K562 (cell line): Measurements from ENCODE around the gene AGPAT3. TPM values are rescaled to one million over a fixed set of nuclear protein-coding genes. Genes with fewer than 3 reads are reported as not detected.

Source experiments
- ATF3 ChIP-seq, 2 experiments: fragments of 450-650 bp in 1 of 2; sonication (generic) in 1 of 2; formaldehyde crosslinking in 1 of 2; IDR thresholded peaks in 1 of 2; conservative IDR thresholded peaks in 1 of 2; 2 replicates each; pipeline versions ENCODE4 v1.6.1 to v1.8.1; 2016 to 2023; ENCODE audit warnings: mild to moderate bottlenecking in 2 of 2, moderate library complexity in 2 of 2, inconsistent platforms in 1 of 2, missing genetic modification reagents in 1 of 2
- CBX2 ChIP-seq: fragments of 200-600 bp; sonication (generic); IDR thresholded peaks from one replicate; pipeline ENCODE4 v1.6.1; 2012; ENCODE audit warnings: mild to moderate bottlenecking, low read length, inconsistent platforms; ENCODE audit not compliant: insufficient read depth, poor library complexity, severe bottlenecking
- EP300 ChIP-seq: IDR thresholded peaks from 2 replicates; pipeline ENCODE4 v1.6.1; 2012; ENCODE audit warnings: low read length, improper control_type of control experiment
- ERF ChIP-seq: fragments of 450-650 bp; formaldehyde crosslinking; IDR thresholded peaks from 2 replicates; pipeline ENCODE4 v1.4.0; 2020; ENCODE audit warnings: mild to moderate bottlenecking, mixed read lengths
- ETS1 ChIP-seq: conservative IDR thresholded peaks from 2 replicates; pipeline ENCODE4 v1.6.1; 2011; ENCODE audit warnings: low read depth, mild to moderate bottlenecking, low read length; ENCODE audit not compliant: control insufficient read depth
- KDM5B ChIP-seq: fragments of 200-600 bp; sonication (generic); IDR thresholded peaks from 2 replicates; pipeline ENCODE4 v1.6.1; 2012; ENCODE audit warnings: low read depth, mild to moderate bottlenecking, moderate library complexity, low read length, control low read depth, inconsistent platforms; ENCODE audit not compliant: insufficient replicate concordance
- MEF2D ChIP-seq: conservative IDR thresholded peaks from 2 replicates; pipeline ENCODE4 v1.6.1; 2016; ENCODE audit warnings: low read depth, missing genetic modification characterization, missing compliant biosample characterization
- MTF1 ChIP-seq: fragments of 250-450 bp; sonication (Bioruptor Pico); IDR thresholded peaks from 2 replicates; pipeline ENCODE4 v1.9.0; 2021; ENCODE audit warnings: moderate library complexity, mild to moderate bottlenecking, inconsistent platforms, borderline replicate concordance
- NEUROD1 ChIP-seq: fragments of 150-350 bp; IDR thresholded peaks from 2 replicates; pipeline ENCODE4 v1.6.1; 2014; ENCODE audit warnings: borderline replicate concordance, low read length, low read depth; ENCODE audit not compliant: partially characterized antibody
- SIX5 ChIP-seq, 2 experiments: IDR thresholded peaks; 2 replicates each; pipeline ENCODE4 v1.6.1; 2011; ENCODE audit warnings: low read length in 2 of 2, borderline replicate concordance in 1 of 2, low read depth in 1 of 2, mild to moderate bottlenecking in 1 of 2, moderate library complexity in 1 of 2; ENCODE audit not compliant: insufficient read depth in 1 of 2
- TOE1 ChIP-seq, 2 experiments: fragments of 450-650 bp in 1 of 2; sonication (generic) in 1 of 2; formaldehyde crosslinking in 1 of 2; IDR thresholded peaks; 2 replicates each; pipeline versions ENCODE4 v1.7.1 to v1.8.0; 2016 to 2022; ENCODE audit warnings: borderline replicate concordance in 2 of 2, mild to moderate bottlenecking in 2 of 2, antibody characterized with exemption in 1 of 2, inconsistent platforms in 1 of 2, low read depth in 1 of 2, missing genetic modification reagents in 1 of 2, moderate library complexity in 1 of 2
- UBTF ChIP-seq, 2 experiments: IDR thresholded peaks; 2 replicates each; pipeline ENCODE4 v1.6.1; 2012; ENCODE audit warnings: improper control_type of control experiment in 2 of 2, low read depth in 2 of 2, low read length in 2 of 2, borderline replicate concordance in 1 of 2
- USF2 ChIP-seq: sonication (generic); formaldehyde crosslinking; IDR thresholded peaks from 2 replicates; pipeline ENCODE4 v1.5.0; 2020; ENCODE audit warnings: missing genetic modification reagents
- VEZF1 ChIP-seq: fragments of 200-800 bp; sonication (Bioruptor generic); IDR thresholded peaks from 2 replicates; pipeline ENCODE4 v1.6.1; 2017; ENCODE audit warnings: missing genetic modification characterization, missing compliant biosample characterization
- XRCC4 ChIP-seq: IDR thresholded peaks from one replicate; pipeline ENCODE4 v1.6.1; 2011; ENCODE audit not compliant: insufficient read depth, insufficient read length; ENCODE audit errors: extremely low read depth
- polyA plus RNA-seq, 8 experiments: library from polyadenylated mRNA; depleted of rRNA in 4 of 8; stranded (reverse) in 5 of 8; unstranded in 3 of 8; fragments of >200 nt; fragmentation: Nextera tagmentation in 2 of 8; fragmentation: Illumina TruSeq in 1 of 8; extraction: Ambion mirVana in 2 of 8; extraction: Trizol in 1 of 8; gene quantifications; 2 replicates each; pipeline versions ENCODE4 v1.2.1 to v1.2.3, GENCODE V29; 2011 to 2014; ENCODE audit warnings: inconsistent platforms in 1 of 8, missing spikeins in 1 of 8
- total RNA-seq, 7 experiments: library from RNA; depleted of rRNA in 6 of 7; stranded (reverse); fragments of >200 nt in 6 of 7; fragmentation: Illumina TruSeq in 2 of 7; extraction: Trizol in 2 of 7; gene quantifications; 2 replicates each; pipeline versions ENCODE4 v1.2.1 to v1.2.3, GENCODE V29; 2011 to 2021; ENCODE audit warnings: low replicate concordance in 1 of 7

AGPAT3 gene
- total and polyA plus RNA-seq, 9 of the 15 experiments (the other 6 are each of a cell fraction or from before 2014, with no cell fraction given): 1.5 to 88.4 (median 35.7) TPM

GRCh38 chr21:43921979-43922945 lies 57.2 kb downstream of the AGPAT3 start (continued):
- TF ChIP-seq MEF2D (tag) (0 out of 2 replicates have a peak, but pooled peaks have one; percentile 54), XRCC4 (no peak), ATF3 (IDR thresholded peaks at IDR 0.05) (peak; percentile 98), ATF3 (CRISPR knock-in tag; conservative IDR thresholded peaks at IDR 0.05) (peak; percentile 89), TOE1 (IDR thresholded peaks at IDR 0.05; ENCODE audit: borderline replicate concordance) (peak; percentile 79; the same call in 1 of the 2 replicates), TOE1 (CRISPR knock-in tag; IDR thresholded peaks at IDR 0.05; ENCODE audit: borderline replicate concordance, low read depth) (no peak), EP300 (peak; percentile 82), MTF1 (CRISPR knock-in tag) (no peak), ERF (CRISPR knock-in tag) (0 out of 2 replicates have a peak, but pooled peaks have one; percentile 39), CBX2 (no peak), SIX5 (IDR thresholded peaks at IDR 0.05; ENCODE audit: borderline replicate concordance in 1 of 2, insufficient read depth in 1 of 2, low read depth in 1 of 2, low read length in 2 of 2) (no peak), USF2 (CRISPR knock-in tag) (peak; percentile 44; the same call in 1 of the 2 replicates), NEUROD1 (peak; percentile 81), KDM5B (no peak), ETS1 (peak; percentile 88), VEZF1 (CRISPR knock-in tag) (peak; percentile 91), UBTF (IDR thresholded peaks at IDR 0.05; ENCODE audit: borderline replicate concordance in 1 of 2, low read depth in 2 of 2, low read length in 2 of 2) (no peak; a peak in 1 of 4 replicates)
